Frontal cortex (tissue), 4 donors: ENCODE results near the gene TMEM86B. TPM values are rescaled to one million over a fixed set of nuclear protein-coding genes. Genes with fewer than 3 reads are reported as not detected.

Experiments used
- DNase-seq, 2 donors: peaks; one replicate each; pipeline ENCODE4 v3.0.0; 2012; ENCODE audit warnings: low spot score in 2 of 2
- FAIRE-seq: peaks from 2 replicates; lab custom pipeline; 2012; peaks lifted over from hg19 to GRCh38; lab: Jason Lieb, UNC
- small RNA-seq: library from RNA; depleted of rRNA; stranded (forward); fragments of <200 nt; gene quantifications from one replicate; pipeline ENCODE3, GENCODE V24; 2014
- total RNA-seq: library from RNA; depleted of rRNA; stranded (reverse); fragments of >200 nt; gene quantifications from one replicate; pipeline ENCODE4 v1.2.3, GENCODE V29; 2014
- donor health status: control.
- donor health status: control.
- donor health status: control.

The TMEM86B gene
- total RNA-seq, 1 donor from 2014 or later: 0.82 TPM

- FAIRE-seq: no peak
- DNase-seq: no peak
These were observed 39.9 kb downstream of the TMEM86B start for GRCh38 chr19:55188625-55189024.

- no peak for FAIRE-seq
These were observed 42.5 kb downstream of the TMEM86B start for GRCh38 chr19:55186080-55186479.

GRCh38 chr19:55181740-55182139 is 46.8 kb downstream of the TMEM86B start:
- no peak for DNase-seq
- no peak for FAIRE-seq

More at GRCh38 chr19:55186080-55186479, 42.5 kb downstream of the TMEM86B start:
- no peak for DNase-seq

GRCh38 chr19:55179606-55180484 is 48.7 kb downstream of the TMEM86B start, which contains the start of gene SYT5:
TSS of gene SYT5 (minus strand) at chr19:55180289. CDS start at chr19:55179041, 1,248 bp downstream.
- no peak for FAIRE-seq

GRCh38 chr19:55178781-55179599 is 49.6 kb downstream of the TMEM86B start:
- FAIRE-seq (no peak), DNase-seq (peak; percentile 89 to 91)

More at GRCh38 chr19:55179606-55180484, 48.7 kb downstream of the TMEM86B start, which contains the start of gene SYT5:
- peak; percentile 75 to 79 for DNase-seq

Small RNA genes within 50 kb of the gene (small RNA-seq; reads per million reads assigned to genes)
- gene MIR6802 (not detected), gene MIR6803 (not detected), gene MIR6804 (not detected)

Other genes starting within 250 kb of the TMEM86B start
- gene GP6, start 190.5 kb downstream of the TMEM86B start, total RNA-seq: under 0.01 TPM
- 14.3 TPM for gene RDH13, start 165.6 kb downstream of the TMEM86B start, total RNA-seq
- 2.9 TPM for gene EPS8L1, start 152.9 kb downstream of the TMEM86B start, total RNA-seq
- gene PPP1R12C, start 111.1 kb downstream of the TMEM86B start, total RNA-seq: 16.7 TPM
- 2.4 TPM for gene TNNT1, start 79.6 kb downstream of the TMEM86B start, total RNA-seq
- gene TNNI3, start 71.0 kb downstream of the TMEM86B start, total RNA-seq: 0.41 TPM
- not detected for gene DNAAF3, start 62.1 kb downstream of the TMEM86B start, total RNA-seq
- gene SYT5, start 48.5 kb downstream of the TMEM86B start, total RNA-seq: 33.0 TPM
- gene PTPRH, start 19.3 kb downstream of the TMEM86B start, total RNA-seq: 0.41 TPM
- gene PPP6R1, start 30.3 kb upstream of the TMEM86B start, total RNA-seq: 11.0 TPM
- gene HSPBP1, start 51.3 kb upstream of the TMEM86B start, total RNA-seq: 28.9 TPM
- 81.1 TPM for gene BRSK1, start 55.2 kb upstream of the TMEM86B start, total RNA-seq
- not detected for gene TMEM150B, start 96.6 kb upstream of the TMEM86B start, total RNA-seq
- 5.7 TPM for gene KMT5C, start 111.1 kb upstream of the TMEM86B start, total RNA-seq
- gene COX6B2, start 126.0 kb upstream of the TMEM86B start, total RNA-seq: under 0.01 TPM
- gene GARIN5B, start 134.5 kb upstream of the TMEM86B start, total RNA-seq: not detected
- gene IL11, start 141.7 kb upstream of the TMEM86B start, total RNA-seq: 0.41 TPM
- gene TMEM190, start 148.1 kb upstream of the TMEM86B start, total RNA-seq: not detected
- 0.41 TPM for gene TMEM238, start 155.5 kb upstream of the TMEM86B start, total RNA-seq
- gene RPL28, start 157.2 kb upstream of the TMEM86B start, total RNA-seq: 112 TPM
- gene UBE2S, start 179.0 kb upstream of the TMEM86B start, total RNA-seq: 28.9 TPM
- 4.5 TPM for gene SHISA7, start 214.5 kb upstream of the TMEM86B start, total RNA-seq
- gene ISOC2, start 232.9 kb upstream of the TMEM86B start, total RNA-seq: 12.2 TPM
- gene C19orf85, start 236.0 kb upstream of the TMEM86B start, total RNA-seq: not detected
- gene ZNF628, start 247.9 kb upstream of the TMEM86B start, total RNA-seq: 0.41 TPM